ENCODE results near the gene USP30. TPM values are rescaled to one million over a fixed set of nuclear protein-coding genes. Genes with fewer than 3 reads are reported as not detected.
A peak's percentile ranks its signal among the peaks of the same experiment; 100 is the strongest.

Gene USP30
- total RNA-seq, 1 donor from 2014 or later = 17.6 TPM

- peaks cover 14% of the 10 kb centered on the region for H3F3A ChIP-seq (ENCODE audit: low read depth)
- H3K4me3 Mint-ChIP-seq = peak within 1 kb of the TSS; percentile 84
- no peaks in the 10 kb centered on the region for H3K27me3 ChIP-seq
- H3K36me3 ChIP-seq = no peaks in the 10 kb centered on the region
- H3K4me1 ChIP-seq = peaks cover 6% of the 10 kb centered on the region
- H3K4me1 Mint-ChIP-seq = peaks cover 37% of the 10 kb centered on the region
- H4K20me1 ChIP-seq (ENCODE audit: low read depth) = no peaks in the 10 kb centered on the region
- DNase-seq (ENCODE audit: low spot score) = peak; percentile 94
- no peaks in the 10 kb centered on the region for H3K9me3 Mint-ChIP-seq
- peaks cover 17% of the 10 kb centered on the region for H3K36me3 Mint-ChIP-seq
- peak within 1 kb of the TSS; percentile 91 for H3K27ac Mint-ChIP-seq
- peaks cover 14% of the 10 kb centered on the region for H3K79me2 ChIP-seq (ENCODE audit: low read depth)
- peak within 1 kb of the TSS; percentile 18 for H3K4me3 ChIP-seq
- peak within 1 kb of the TSS; percentile 28 for H3K4me2 ChIP-seq
- H3K27ac ChIP-seq = no peak within 1 kb of the TSS
- no peak within 1 kb of the TSS for H3K9ac ChIP-seq
- peak; percentile 92 for TF ChIP-seq CTCF (IDR thresholded peaks at IDR 0.05)
- no peak for TF ChIP-seq EZH2phosphoT487 (IDR thresholded peaks at IDR 0.05)
- peaks cover 4% of the 10 kb centered on the region for H3K27me3 Mint-ChIP-seq (ENCODE audit: insufficient read depth, low read depth)
- no peaks in the 10 kb centered on the region for H3K9me3 ChIP-seq (ENCODE audit: low read depth)
- H2AFZ ChIP-seq (replicated peaks) = peak within 1 kb of the TSS; percentile 90
Observed at GRCh38 chr12:109093022-109093918, 40.9 kb downstream of the USP30 start, which contains the start of gene ALKBH2. Gene ALKBH2 (minus strand): TSS chr12:109093472. CDS start chr12:109092786, 686 bp downstream.

- Histone ChIP-seq H3F3A (ENCODE audit: low read depth) (peaks cover 14% of the 10 kb centered on the region), H3K9me3 (ENCODE audit: low read depth) (no peaks in the 10 kb centered on the region), H3K36me3 (peaks cover 3% of the 10 kb centered on the region), H3K4me3 (peak overlapping the region; percentile 73), H4K20me1 (ENCODE audit: low read depth) (peaks cover 16% of the 10 kb centered on the region), H3K27me3 (no peaks in the 10 kb centered on the region), H3K4me2 (peak overlapping the region; percentile 85), H3K4me1 (peaks cover 11% of the 10 kb centered on the region), H3K79me2 (ENCODE audit: low read depth) (peaks cover 47% of the 10 kb centered on the region), H3K9ac (no peak overlapping the region), H2AFZ (replicated peaks) (peak overlapping the region; percentile 97), H3K27ac (no peak overlapping the region)
- H3K27ac Mint-ChIP-seq = no peak overlapping the region
- DNase-seq (ENCODE audit: low spot score) = no peak
- H3K9me3 Mint-ChIP-seq = no peaks in the 10 kb centered on the region
- H3K36me3 Mint-ChIP-seq = peaks cover 21% of the 10 kb centered on the region
- peaks cover 38% of the 10 kb centered on the region for H3K4me1 Mint-ChIP-seq
- peaks cover 6% of the 10 kb centered on the region for H3K27me3 Mint-ChIP-seq (ENCODE audit: insufficient read depth, low read depth)
- H3K4me3 Mint-ChIP-seq = peak overlapping the region; percentile 90
- no peak for TF ChIP-seq EZH2phosphoT487 (IDR thresholded peaks at IDR 0.05)
- no peak for TF ChIP-seq CTCF (IDR thresholded peaks at IDR 0.05)
- no peak for TF ChIP-seq EZH2 (IDR thresholded peaks at IDR 0.05)
Observed at GRCh38 chr12:109097140-109097434, 44.7 kb downstream of the USP30 start.

GRCh38 chr12:109097435-109098182 lies 45.2 kb downstream of the USP30 start, which contains the start of gene UNG:
Gene UNG (plus strand): TSS chr12:109097597. CDS start chr12:109097680, 83 bp downstream.
- H3K4me1 Mint-ChIP-seq = peaks cover 32% of the 10 kb centered on the region
- Histone ChIP-seq H3K27ac (peak within 1 kb of the TSS; percentile 81), H3K4me2 (peak within 1 kb of the TSS; percentile 85), H3K4me3 (peak within 1 kb of the TSS; percentile 73), H2AFZ (replicated peaks) (peak within 1 kb of the TSS; percentile 97), H3K9ac (peak within 1 kb of the TSS; percentile 30), H4K20me1 (ENCODE audit: low read depth) (peaks cover 16% of the 10 kb centered on the region), H3K79me2 (ENCODE audit: low read depth) (peaks cover 42% of the 10 kb centered on the region), H3K36me3 (peaks cover 3% of the 10 kb centered on the region), H3K9me3 (ENCODE audit: low read depth) (no peaks in the 10 kb centered on the region), H3K27me3 (no peaks in the 10 kb centered on the region), H3F3A (ENCODE audit: low read depth) (peaks cover 14% of the 10 kb centered on the region), H3K4me1 (peaks cover 11% of the 10 kb centered on the region)
- H3K36me3 Mint-ChIP-seq = peaks cover 20% of the 10 kb centered on the region
- peak within 1 kb of the TSS; percentile 90 for H3K4me3 Mint-ChIP-seq
- H3K9me3 Mint-ChIP-seq = no peaks in the 10 kb centered on the region
- H3K27ac Mint-ChIP-seq = no peak within 1 kb of the TSS
- H3K27me3 Mint-ChIP-seq (ENCODE audit: insufficient read depth, low read depth) = peaks cover 6% of the 10 kb centered on the region
- no peak for TF ChIP-seq EZH2 (IDR thresholded peaks at IDR 0.05)
- no peak for TF ChIP-seq CTCF (IDR thresholded peaks at IDR 0.05)
- TF ChIP-seq EZH2phosphoT487 (IDR thresholded peaks at IDR 0.05) = no peak
- DNase-seq (ENCODE audit: low spot score) = peak; percentile 99

Data from neural progenitor cell (in vitro differentiated cells).